LNCaP clone FGC (cell line): ENCODE measurements around the gene AKAP5.

ENCODE experiments used
- DNase-seq: peaks from one replicate; pipeline ENCODE4 v3.0.0-alpha.2; 2011; ENCODE audit warnings: low read depth
- H3K4me3 ChIP-seq: 2 replicates; pipeline ENCODE4 v1.5.1; 2011; ENCODE audit warnings: mild to moderate bottlenecking, low read depth, low read length, control low read depth
- CTCF ChIP-seq: IDR thresholded peaks from 2 replicates; pipeline ENCODE4 v1.5.1; 2012; ENCODE audit warnings: mild to moderate bottlenecking; ENCODE audit not compliant: control insufficient read depth, insufficient read depth; ENCODE audit errors: extremely low read depth

AKAP5 gene

GRCh38 chr14:64422005-64422404 lies 43.3 kb upstream of the AKAP5 start:
- TF ChIP-seq CTCF: no peak

GRCh38 chr14:64422756-64423155 lies 42.5 kb upstream of the AKAP5 start:
- H3K4me3 ChIP-seq: no peak overlapping the region
- TF ChIP-seq CTCF: no peak
- no peak for DNase-seq

More at GRCh38 chr14:64422005-64422404, 43.3 kb upstream of the AKAP5 start:
- DNase-seq: no peak
- H3K4me3 ChIP-seq: no peak overlapping the region

GRCh38 chr14:64423987-64424386 lies 41.3 kb upstream of the AKAP5 start:
- TF ChIP-seq CTCF: no peak
- DNase-seq: no peak
- no peak overlapping the region for H3K4me3 ChIP-seq

GRCh38 chr14:64434528-64434927 lies 30.8 kb upstream of the AKAP5 start:
- no peak overlapping the region for H3K4me3 ChIP-seq
- DNase-seq: no peak
- TF ChIP-seq CTCF: no peak

GRCh38 chr14:64438181-64438841 lies 27.0 kb upstream of the AKAP5 start:
- no peak overlapping the region for H3K4me3 ChIP-seq
- TF ChIP-seq CTCF: no peak
- no peak for DNase-seq

GRCh38 chr14:64439141-64439540 lies 26.2 kb upstream of the AKAP5 start:
- H3K4me3 ChIP-seq: no peak overlapping the region
- TF ChIP-seq CTCF: no peak
- no peak for DNase-seq

- DNase-seq: no peak
- TF ChIP-seq CTCF: no peak
- H3K4me3 ChIP-seq: no peak overlapping the region
Observed at GRCh38 chr14:64440494-64440893, 24.8 kb upstream of the AKAP5 start.
